ENCODE data around the gene DVL2.

Gene DVL2

GRCh38 chr17:7241090-7241733 lies 6.9 kb upstream of the DVL2 start:
- TF ChIP-seq CTCF (IDR thresholded peaks at IDR 0.05), result no peak
- peak overlapping the region; percentile 99 to 100 for H3K27ac ChIP-seq
- H3K4me3 ChIP-seq, result peak overlapping the region; percentile 98
- DNase-seq (ENCODE audit: low spot score), result no peak

GRCh38 chr17:7240375-7240774 lies 6.1 kb upstream of the DVL2 start:
- Histone ChIP-seq H3K27ac (peak overlapping the region; percentile 99 to 100), H3K4me3 (peak overlapping the region; percentile 98)
- no peak for DNase-seq (ENCODE audit: low spot score)
- no peak for TF ChIP-seq CTCF (IDR thresholded peaks at IDR 0.05)

GRCh38 chr17:7239091-7240027 lies 5.0 kb upstream of the DVL2 start, which contains the start of gene PHF23:
PHF23 (minus strand) TSS chr17:7239457; CDS start chr17:7239279, 178 bp downstream.
- Histone ChIP-seq H3K27ac (peak within 1 kb of the TSS; percentile 99 to 100), H3K4me3 (peak within 1 kb of the TSS; percentile 100)
- TF ChIP-seq CTCF (IDR thresholded peaks at IDR 0.05), result no peak
- peak; percentile 100 for DNase-seq (ENCODE audit: low spot score)

GRCh38 chr17:7238420-7239090 lies 4.2 kb upstream of the DVL2 start:
- peak overlapping the region; percentile 100 for H3K4me3 ChIP-seq
- H3K27ac ChIP-seq, result peak overlapping the region; percentile 88 to 99
- TF ChIP-seq CTCF (IDR thresholded peaks at IDR 0.05), result no peak
- DNase-seq (ENCODE audit: low spot score), result no peak

- DNase-seq (ENCODE audit: low spot score), result no peak
- Histone ChIP-seq H3K27ac (peak overlapping the region; percentile 88 to 99), H3K4me3 (peak overlapping the region; percentile 100)
- no peak for TF ChIP-seq CTCF (IDR thresholded peaks at IDR 0.05)
These were observed 3.6 kb upstream of the DVL2 start for GRCh38 chr17:7237761-7238419.

GRCh38 chr17:7237266-7237760 lies 3.0 kb upstream of the DVL2 start:
- no peak for TF ChIP-seq CTCF (IDR thresholded peaks at IDR 0.05)
- Histone ChIP-seq H3K27ac (peak overlapping the region; percentile 88 to 99), H3K4me3 (peak overlapping the region; percentile 100)
- no peak for DNase-seq (ENCODE audit: low spot score)

Data from coronary artery (tissue), 2 donors.